ENCODE data around the gene MORN1.

The MORN1 gene

GRCh38 chr1:2288816-2289536, 102.4 kb downstream of the MORN1 start:
- no peak for DNase-seq (ENCODE audit: low read depth)

DNA sequence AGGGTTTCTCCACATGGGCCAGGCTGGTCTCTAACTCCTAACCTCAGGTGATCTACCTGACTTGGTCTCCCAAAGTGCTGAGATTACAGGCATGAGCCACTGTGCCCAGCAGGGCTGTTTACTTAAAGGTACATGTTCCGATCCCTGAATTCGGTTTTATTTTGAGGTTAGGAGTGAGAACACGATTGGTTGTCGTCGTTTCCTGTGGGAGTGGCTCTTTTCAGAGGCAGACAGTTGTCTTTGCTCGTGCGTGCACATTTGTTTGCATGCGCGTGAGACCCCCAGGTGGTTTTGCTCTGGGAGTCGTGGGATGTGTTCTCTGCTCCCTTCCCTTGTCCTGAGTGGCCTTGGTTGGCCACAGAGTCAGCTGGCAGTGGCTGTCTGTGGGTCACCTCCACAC, 103.0 kb downstream of the MORN1 start:
- DNase-seq (ENCODE audit: low read depth) = no peak

DNA sequence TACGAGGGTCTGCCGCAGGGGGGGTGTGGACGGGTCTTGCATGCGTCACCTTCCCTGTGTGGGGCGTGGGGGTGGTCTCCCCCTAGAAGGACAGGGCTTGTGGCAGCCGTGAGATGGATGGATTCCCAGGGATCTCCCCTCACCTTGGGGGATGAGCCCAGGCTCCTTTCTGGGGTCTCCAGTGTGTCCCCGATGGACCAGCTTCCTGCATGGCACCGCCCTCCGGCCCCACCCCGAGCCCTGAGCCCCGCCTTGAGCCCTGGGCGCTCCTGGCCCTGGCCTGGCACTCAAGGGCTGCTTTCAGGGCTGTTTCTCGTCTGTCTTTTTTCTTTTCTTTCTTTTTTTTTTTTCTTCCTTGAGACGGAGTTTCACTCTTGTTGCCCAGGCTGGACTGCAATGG, 103.7 kb downstream of the MORN1 start:
- no peak for DNase-seq (ENCODE audit: low read depth)

- DNase-seq (ENCODE audit: low read depth) = no peak
Measured at GRCh38 chr1:2286923-2287322, 104.4 kb downstream of the MORN1 start.

DNA sequence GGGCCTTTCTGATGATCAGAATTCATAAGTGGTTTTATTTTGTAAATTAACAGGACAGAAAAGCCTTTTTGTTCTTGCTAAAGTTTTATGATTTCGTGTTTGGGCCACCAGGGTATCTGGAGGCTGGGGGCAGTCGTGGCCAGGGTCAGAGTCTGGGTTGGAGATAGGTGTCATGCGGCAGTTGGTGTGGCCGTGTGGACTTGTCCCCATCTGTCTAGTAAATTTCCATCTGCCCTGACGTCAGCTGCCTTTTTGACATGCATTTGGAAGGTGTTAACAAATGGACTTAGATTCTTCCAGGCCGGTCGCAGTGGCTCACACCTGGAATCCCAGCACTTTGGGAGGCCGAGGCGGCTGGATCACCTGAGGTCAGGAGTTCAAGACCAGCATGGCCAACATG, 106.4 kb downstream of the MORN1 start:
- no peak for DNase-seq (ENCODE audit: low read depth)

GRCh38 chr1:2283991-2284895, 107.1 kb downstream of the MORN1 start:
- DNase-seq (ENCODE audit: low read depth) = no peak

GRCh38 chr1:2283371-2283990, 107.9 kb downstream of the MORN1 start:
- DNase-seq (ENCODE audit: low read depth) = no peak

- no peak for DNase-seq (ENCODE audit: low read depth)
Measured at GRCh38 chr1:2282556-2283270, 108.6 kb downstream of the MORN1 start.

DNA sequence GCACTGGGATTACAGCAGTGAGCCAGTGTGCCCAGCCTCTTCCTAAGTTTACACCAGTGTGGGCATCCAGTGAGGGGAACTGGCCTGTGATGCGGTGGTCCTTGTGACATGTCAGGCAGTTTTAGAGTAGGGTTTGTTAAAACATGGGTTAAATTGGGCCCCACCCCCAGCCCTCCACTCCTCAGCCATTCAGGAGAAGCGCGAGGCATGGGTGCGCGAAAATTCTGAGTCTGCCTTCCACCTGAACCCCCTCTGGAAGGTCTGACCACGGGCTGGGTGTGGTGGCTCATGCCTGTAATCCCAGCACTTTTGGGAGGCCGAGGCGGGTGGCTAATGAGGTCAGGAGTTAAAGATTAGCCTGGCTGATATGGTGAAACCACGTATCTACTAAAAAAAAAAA, 111.5 kb downstream of the MORN1 start:
- DNase-seq (ENCODE audit: low read depth) = no peak

DNA sequence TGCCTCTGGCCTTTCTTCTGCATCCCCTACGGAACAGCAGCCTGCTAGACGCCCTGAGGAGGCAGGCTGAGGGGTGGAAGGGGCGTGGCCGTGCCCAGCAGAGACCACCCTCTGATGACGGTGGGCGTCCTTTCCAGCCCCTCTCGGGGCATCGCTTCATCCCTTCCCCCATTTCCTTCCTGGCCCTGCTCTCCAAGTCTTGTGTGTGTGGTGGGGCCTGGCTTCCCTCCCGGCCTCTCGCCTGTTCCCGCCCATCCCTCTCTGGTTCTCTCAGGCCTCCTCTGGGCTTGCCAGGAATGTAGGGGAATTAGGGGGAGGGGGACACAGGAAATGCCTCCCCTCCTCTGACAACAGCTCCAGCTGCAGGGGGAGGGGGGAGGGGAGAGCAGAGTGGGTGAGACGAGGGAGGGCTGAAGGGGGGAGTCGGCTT, 112.1 kb downstream of the MORN1 start:
- DNase-seq (ENCODE audit: low read depth) = peak; percentile 55

DNA sequence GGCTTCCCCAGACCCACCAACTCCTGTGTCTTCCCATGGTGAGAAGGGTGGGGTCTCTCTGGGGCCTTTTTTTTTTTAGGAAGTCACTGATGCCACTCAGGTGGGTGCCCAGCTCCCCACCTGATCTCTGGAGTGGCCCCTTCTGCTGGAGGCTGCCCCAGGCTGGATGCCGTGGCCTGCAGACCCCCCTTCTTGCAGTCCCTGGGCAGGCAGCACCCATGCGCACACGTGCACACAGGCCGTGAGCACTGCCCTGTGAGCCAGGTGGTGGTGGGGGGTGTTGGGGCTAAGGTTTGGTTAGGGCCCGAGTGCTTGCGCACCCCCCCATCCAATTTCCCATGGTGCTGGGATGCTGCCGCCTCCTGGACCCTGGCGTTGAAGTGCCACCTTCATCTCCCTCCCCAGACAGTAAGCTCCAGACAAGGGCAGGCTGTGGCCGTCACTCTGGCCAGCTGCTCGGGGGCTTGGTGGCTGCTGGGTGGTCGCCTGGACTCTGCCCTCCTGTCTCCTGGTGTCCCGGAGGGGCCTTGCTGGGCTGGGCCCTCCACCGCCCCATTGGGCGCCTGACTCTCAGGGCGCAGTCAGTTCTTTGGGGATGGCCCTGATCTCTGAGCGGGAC, 112.7 kb downstream of the MORN1 start:
- no peak for DNase-seq (ENCODE audit: low read depth)

- no peak for DNase-seq (ENCODE audit: low read depth)
Measured at GRCh38 chr1:2277741-2278488, 113.4 kb downstream of the MORN1 start.

GRCh38 chr1:2276803-2277580, 114.4 kb downstream of the MORN1 start:
- DNase-seq (ENCODE audit: low read depth) = no peak

- DNase-seq (ENCODE audit: low read depth) = no peak
Measured at GRCh38 chr1:2275796-2276536, 115.4 kb downstream of the MORN1 start.

DNA sequence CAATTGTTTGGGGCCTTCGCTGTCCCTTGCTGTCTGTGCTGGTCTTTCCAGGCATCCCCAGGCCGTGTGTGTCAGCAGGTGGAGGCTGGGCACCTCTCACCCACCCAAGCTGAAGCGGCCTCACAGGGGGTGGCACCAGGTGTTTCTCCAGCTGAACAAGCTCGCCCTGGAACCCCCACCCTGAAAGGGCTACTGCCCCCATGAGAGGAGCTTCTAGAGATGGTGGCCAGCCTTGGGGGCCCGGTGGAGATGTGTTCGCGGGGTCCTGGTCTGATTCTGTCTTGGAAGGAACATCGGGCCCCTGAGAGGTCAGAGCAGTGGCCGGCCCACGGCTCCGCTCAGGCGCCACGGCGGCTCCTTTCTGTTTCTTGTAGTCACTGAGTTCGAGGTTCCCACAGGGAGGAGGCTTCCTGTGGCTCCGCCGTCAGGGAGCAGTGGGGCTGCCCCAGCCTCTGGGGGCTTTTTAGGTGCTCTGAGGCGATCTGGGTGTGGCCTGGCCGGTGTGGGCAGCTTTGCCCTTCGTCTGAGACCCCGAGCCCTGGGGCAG, 116.4 kb downstream of the MORN1 start:
- no peak for DNase-seq (ENCODE audit: low read depth)

GRCh38 chr1:2274231-2274928, 117.0 kb downstream of the MORN1 start:
- DNase-seq (ENCODE audit: low read depth) = no peak

GRCh38 chr1:2273401-2274090, 117.8 kb downstream of the MORN1 start:
- no peak for DNase-seq (ENCODE audit: low read depth)
